Omental fat pad (tissue), 4 donors: ENCODE data around the gene DNAJC11. TPM values are rescaled to one million over a fixed set of nuclear protein-coding genes. Genes with fewer than 3 reads are reported as not detected.

ENCODE experiments used
- ATAC-seq: fragments of 150-250 bp; one replicate; pipeline ENCODE4 v1.9.1; 2016; ENCODE audit warnings: mild to moderate bottlenecking, moderate library complexity; ENCODE audit not compliant: low FRiP score
- DNase-seq: peaks from one replicate; pipeline ENCODE4 v3.0.0-alpha.2; 2019; ENCODE audit warnings: low spot score
- total RNA-seq, 4 donors: library from RNA; depleted of rRNA; stranded (reverse); fragments of >200 nt; gene quantifications; one replicate each; pipeline ENCODE4 v1.1.0, GENCODE V29; 2016
- TF ChIP-seq, protein P1 (sequence below), 3 donors: fragments of 450-650 bp; IDR thresholded peaks; one replicate each; pipeline ENCODE4 v1.5.1; 2016 to 2017; ENCODE audit warnings: antibody characterized with exemption in 3 of 3, mild to moderate bottlenecking in 3 of 3, moderate library complexity in 2 of 3

The DNAJC11 gene
- total RNA-seq, 4 donors from 2014 or later: 26.2 to 50.9 (median 30.5) TPM

DNA sequence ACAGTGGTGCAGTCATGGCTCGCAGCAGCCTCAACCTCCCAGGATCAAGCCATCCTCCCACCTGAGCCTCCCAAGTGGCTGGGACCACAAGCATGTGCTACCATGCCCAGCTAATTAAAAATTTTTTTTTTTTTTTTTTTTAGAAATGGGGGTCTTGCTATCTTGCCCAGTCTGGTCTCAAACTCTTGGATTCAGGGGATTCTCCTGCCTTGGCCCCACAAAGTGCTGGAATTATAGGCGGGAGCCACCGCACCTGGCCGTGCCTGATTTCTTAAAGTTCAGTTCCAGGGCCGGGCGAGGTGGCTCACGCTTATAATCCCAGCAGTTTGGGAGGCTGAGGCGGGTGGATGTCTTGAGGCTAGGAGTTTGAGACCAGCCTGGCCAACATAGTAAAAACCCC is 70.6 kb downstream of the DNAJC11 start:
- TF ChIP-seq, protein P1, sequence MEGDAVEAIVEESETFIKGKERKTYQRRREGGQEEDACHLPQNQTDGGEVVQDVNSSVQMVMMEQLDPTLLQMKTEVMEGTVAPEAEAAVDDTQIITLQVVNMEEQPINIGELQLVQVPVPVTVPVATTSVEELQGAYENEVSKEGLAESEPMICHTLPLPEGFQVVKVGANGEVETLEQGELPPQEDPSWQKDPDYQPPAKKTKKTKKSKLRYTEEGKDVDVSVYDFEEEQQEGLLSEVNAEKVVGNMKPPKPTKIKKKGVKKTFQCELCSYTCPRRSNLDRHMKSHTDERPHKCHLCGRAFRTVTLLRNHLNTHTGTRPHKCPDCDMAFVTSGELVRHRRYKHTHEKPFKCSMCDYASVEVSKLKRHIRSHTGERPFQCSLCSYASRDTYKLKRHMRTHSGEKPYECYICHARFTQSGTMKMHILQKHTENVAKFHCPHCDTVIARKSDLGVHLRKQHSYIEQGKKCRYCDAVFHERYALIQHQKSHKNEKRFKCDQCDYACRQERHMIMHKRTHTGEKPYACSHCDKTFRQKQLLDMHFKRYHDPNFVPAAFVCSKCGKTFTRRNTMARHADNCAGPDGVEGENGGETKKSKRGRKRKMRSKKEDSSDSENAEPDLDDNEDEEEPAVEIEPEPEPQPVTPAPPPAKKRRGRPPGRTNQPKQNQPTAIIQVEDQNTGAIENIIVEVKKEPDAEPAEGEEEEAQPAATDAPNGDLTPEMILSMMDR (IDR thresholded peaks at IDR 0.05): no peak
- no peak for DNase-seq
- no peak for ATAC-seq

DNA sequence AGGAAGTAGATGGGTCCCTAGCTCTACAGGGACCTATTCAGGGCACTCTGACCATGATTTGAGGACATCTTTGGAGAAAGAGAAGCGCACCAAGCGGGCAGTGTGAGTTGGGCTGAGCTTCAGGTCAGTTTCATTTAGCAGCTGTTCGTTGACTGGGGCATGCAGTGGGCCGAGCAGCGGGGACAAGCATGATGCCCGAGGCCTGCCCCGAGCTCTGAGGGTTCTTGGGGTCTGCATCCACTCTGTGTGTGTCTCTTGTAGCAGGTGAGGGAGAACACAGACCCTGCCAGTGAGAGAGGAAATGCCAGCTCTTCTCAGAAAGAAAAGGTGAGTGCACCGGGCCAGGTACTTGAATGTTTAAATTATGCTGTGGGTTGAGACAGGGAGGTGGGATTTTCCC is 71.6 kb downstream of the DNAJC11 start:
- TF ChIP-seq, protein P1 (IDR thresholded peaks at IDR 0.05): no peak
- DNase-seq (no peak), ATAC-seq (no peak)

DNA sequence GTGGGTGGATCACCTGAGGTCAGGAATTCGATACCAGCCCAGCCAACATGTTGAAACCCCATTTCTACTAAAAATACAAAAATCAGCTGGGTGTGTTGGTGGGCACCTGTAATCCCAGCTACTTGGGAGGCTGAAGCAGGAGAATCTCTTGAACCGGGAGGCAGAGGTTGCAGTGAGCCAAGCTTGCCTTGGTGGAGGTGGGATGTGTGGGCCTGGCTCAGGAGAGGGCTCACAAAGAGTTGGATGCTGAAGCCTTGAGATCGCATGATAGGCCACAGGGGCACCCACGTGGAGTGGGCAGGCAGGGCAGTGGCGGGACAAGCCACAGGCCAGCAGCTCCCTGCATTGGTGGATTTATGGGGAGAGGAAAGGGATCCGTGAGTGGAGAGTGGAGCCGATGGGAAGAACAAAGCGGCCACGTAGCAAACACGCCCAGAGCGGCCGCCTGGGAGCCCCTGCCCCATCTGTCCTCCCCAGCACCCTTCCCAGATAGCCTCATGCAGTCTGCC is 72.6 kb downstream of the DNAJC11 start:
- no peak for DNase-seq
- no peak for ATAC-seq
- TF ChIP-seq, protein P1 (IDR thresholded peaks at IDR 0.05): no peak

DNA sequence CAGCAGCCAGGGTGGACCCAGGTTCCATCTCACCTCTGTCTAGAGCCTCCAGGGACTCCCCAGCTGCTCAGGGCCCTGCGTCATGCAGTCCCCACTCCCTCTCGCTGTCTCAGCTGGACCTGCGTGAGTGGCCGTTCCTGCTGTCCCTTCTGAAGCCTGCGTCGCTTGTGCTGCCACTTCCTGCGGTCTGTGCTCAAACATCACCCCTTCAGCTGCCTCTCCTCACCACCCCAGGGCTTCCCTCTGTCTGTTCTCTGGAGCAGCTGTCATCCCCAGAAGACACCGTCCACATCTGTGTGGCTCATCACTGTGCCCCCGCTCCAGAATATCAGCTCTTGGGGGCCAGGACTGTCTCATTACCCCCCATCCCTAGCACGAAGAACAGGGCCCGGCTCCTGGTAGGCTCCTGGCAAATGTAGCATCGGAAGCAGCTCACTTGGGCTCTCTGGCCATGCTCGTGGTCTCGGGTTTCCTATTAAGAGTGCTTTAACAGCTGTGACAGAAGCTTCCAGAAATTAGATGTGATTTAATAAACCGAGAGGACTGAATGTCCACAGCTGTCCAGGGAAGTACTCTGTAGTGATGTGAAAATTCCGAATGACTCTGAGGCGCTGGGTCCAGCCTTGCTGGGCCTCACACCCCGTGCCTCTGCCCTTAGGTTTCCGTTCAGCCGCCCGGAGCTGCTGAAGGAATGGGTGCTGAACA is 73.6 kb downstream of the DNAJC11 start:
- no peak for DNase-seq
- TF ChIP-seq, protein P1 (IDR thresholded peaks at IDR 0.05): no peak
- no peak for ATAC-seq

DNA sequence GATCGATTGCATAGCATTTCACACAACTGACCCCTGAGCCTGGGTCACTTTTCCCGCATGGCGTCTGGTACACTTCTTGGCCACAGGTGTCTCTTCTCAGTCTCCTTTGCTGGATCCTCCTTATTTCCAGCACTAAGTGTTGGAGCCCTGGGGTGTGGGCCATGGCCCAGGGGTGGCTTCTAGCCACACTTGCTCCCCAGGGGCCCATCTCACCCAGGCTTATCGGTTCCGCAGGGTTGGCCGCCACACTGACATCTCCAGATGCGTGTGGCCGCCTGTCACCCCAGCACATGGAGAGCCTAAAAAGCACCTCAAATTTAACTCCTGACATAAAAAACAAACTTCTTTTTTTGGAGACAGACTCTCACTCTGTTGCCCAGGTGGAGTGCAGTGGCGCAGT is 74.6 kb downstream of the DNAJC11 start:
- no peak for DNase-seq
- no peak for ATAC-seq

DNA sequence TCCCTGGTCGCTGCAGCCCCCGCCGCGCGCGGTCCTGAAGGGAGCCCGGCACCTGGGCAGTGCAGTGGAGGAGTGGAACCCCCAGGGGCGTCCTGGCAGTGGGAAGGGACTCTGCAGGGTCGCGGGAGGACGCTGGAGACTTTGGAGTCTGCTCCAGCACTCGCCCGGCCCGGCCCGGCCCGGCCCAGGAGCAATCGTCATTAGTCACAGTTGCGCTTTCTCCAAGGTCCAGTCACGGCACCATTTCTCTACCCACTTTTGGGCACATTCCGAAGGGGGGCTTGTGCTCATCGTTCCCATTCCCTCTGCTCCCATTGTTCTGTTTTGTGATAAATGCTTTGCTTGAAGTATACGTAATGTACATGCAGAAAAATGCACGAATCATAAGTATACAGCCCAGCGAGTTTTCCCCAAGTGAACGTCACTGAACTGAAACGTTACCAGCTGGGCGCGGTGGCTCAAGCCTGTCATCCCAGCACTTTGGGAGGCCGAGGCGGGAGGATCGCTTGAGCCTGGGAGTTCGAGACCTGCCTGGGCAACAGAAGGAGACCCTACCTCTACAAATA is 75.9 kb downstream of the DNAJC11 start:
- peak; percentile 36 for ATAC-seq

More for the DNA sequence above, 74.6 kb downstream of the DNAJC11 start:
- TF ChIP-seq, protein P1 (IDR thresholded peaks at IDR 0.05): no peak

More for the DNA sequence above, 75.9 kb downstream of the DNAJC11 start:
- no peak for DNase-seq
- TF ChIP-seq, protein P1 (IDR thresholded peaks at IDR 0.05): no peak
